GM21360 (cell line): ENCODE results near the gene SLC35B1.

Experiments
- ATAC-seq: cut with Tn5 transposase; IDR thresholded peaks from one replicate; pipeline ENCODE4 v1.9.1; 2021; ENCODE audit warnings: mild to moderate bottlenecking, moderate library complexity; ENCODE audit not compliant: unreplicated experiment

The SLC35B1 gene, protein sequence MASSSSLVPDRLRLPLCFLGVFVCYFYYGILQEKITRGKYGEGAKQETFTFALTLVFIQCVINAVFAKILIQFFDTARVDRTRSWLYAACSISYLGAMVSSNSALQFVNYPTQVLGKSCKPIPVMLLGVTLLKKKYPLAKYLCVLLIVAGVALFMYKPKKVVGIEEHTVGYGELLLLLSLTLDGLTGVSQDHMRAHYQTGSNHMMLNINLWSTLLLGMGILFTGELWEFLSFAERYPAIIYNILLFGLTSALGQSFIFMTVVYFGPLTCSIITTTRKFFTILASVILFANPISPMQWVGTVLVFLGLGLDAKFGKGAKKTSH

GRCh38 chr17:49707608-49708514 is at the start of gene SLC35B1:
TSS of gene SLC35B1 (minus strand) at chr17:49707964. CDS start at chr17:49707833, 131 bp downstream.
- ATAC-seq, result peak; percentile 85

DNA sequence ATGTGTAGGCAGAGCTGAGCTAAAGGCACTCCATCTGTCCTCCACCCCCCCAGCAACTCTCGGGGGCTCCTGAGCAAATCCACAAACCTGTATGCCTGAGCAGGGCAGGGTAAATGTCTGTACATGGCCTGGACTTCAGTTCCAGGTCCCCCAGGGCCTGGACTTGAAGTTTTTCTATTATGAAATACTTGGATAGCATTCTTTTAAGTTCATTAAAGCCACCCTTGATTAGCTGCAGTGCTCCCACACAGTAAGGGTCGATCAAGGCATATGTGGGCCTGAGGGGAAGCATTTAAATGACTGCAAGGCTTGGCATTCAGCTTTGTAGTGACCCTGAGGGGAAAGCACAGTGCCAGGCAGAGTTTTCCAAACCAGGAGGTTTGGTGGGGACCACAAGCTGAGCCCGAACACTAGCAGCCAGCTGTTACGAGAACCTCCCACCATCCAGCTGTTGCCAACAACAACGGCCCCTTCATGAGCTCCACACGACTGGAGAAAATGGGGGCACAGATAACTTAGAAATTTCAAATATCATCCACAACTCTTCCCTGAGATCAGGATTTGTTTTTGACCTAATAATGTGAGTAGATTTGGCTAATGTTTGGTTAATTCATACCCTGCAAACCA is 49.5 kb upstream of the SLC35B1 start:
- no peak for ATAC-seq

DNA sequence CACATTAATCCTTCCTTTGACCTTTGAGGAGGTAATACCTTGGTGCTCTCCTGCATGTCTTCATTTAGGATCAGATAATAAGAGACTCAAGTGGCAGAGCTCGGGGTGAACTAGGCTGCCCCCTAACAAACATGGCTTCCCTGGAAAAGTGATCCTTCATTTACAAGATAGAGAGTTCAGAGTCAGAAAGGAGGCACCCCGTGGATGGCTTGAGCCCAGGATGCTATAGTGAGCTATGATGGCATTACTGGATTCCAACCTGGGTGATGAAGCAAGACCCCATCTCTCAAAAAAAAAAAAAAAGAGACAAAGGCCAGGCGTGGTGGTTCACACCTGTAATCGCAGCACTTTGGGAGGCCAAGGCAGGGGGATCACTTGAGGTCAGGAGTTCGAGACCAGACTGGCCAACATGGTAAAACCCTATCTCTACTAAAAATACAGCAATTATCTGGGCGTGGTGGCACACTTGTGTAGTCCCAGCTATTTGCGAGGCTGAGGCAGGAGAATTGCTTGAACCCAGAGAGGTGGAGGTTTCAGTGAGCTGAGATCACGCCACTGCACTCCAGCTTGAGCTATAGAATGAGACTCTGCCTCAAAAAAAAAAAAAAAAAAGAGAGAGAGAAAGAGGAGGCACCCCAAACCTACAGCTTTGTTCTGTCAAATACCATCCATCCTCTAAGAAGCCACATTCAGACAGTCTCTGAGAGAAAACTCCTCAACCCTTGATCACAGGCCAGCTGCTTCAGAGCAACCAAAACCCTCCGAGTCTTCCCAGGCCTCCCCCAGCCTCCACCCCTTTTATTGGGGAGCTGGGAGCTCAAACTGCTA is 48.8 kb upstream of the SLC35B1 start:
- no peak for ATAC-seq

- ATAC-seq, result no peak
Observed at GRCh38 chr17:49755663-49756283, 48.0 kb upstream of the SLC35B1 start.

- ATAC-seq, result no peak
Observed at GRCh38 chr17:49753959-49754391, 46.2 kb upstream of the SLC35B1 start.

GRCh38 chr17:49752508-49752907 is 44.7 kb upstream of the SLC35B1 start:
- no peak for ATAC-seq

GRCh38 chr17:49749730-49750129 is 42.0 kb upstream of the SLC35B1 start:
- no peak for ATAC-seq

DNA sequence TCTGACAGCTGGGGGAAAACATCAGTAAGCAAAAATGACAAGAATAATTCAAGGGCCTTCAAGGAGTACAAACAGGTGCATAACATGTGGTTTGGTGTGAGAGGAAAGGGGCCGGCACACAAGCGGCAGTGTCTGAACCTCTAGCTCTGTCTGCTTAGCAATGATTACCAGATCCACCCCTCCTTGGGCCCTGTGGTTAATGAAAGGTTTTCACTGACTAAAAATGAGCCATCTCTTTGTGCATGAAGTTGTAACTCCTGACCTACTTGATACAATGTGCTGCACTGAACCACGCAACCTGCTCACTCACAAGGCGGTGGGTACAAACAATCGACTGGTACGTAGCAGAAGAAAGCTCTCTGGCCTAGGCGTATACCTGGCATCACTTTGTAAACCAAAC is 41.0 kb upstream of the SLC35B1 start:
- ATAC-seq, result peak; percentile 72

DNA sequence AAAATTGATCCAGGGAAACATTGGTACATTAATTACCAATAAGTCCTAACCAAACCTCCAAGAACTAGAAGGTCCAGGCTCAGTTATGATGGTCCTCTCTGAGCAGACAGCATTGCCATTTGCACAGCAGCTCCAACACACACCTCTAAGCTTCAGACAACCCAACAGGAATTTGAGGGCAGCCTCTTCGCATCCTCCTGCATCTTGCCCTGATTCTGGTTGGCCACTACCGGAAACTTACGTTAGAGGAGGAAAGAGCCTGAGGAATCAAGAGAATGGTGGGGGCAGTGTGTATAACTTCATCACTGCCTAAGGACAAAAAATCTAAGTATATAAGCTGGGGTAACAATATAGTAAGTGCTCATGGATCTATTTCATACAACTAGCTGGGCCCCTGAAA is 40.5 kb upstream of the SLC35B1 start:
- ATAC-seq, result no peak

- no peak for ATAC-seq
Observed at GRCh38 chr17:49747632-49748031, 39.9 kb upstream of the SLC35B1 start.

DNA sequence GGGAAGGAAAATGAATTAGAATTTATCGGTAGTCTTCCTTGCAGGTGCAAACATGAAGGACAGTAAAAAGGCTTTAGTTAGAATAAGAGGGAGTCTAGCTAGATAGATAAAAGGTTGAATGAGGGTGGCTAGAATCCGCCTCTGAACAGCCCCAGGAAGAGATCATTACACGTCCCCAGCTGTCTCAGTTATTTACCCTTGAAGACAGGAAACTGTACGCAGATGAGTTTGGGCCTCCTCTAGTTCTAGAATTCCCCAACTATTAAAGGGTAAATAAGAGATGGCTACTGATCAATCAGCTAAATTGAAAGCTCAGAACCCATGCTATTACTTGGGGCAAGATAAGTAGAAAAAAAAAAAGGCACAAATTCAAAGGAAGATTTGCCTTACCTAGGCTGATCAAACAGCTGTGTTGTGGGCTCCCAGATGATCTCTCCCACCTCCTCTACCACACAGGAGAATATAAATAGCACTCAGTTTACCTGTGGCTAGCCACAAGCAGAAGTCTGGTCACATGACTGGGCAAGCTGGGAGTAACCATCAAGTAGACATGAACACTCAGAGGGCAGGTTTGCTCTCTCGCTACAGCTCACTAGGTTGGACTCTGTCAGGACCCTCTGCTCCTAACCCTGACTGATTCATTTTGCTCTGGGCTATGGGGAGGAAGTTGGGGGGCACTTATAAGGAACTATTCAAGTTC is 39.2 kb upstream of the SLC35B1 start:
- peak; percentile 43 for ATAC-seq

GRCh38 chr17:49745175-49746139 is 37.7 kb upstream of the SLC35B1 start:
- no peak for ATAC-seq

DNA sequence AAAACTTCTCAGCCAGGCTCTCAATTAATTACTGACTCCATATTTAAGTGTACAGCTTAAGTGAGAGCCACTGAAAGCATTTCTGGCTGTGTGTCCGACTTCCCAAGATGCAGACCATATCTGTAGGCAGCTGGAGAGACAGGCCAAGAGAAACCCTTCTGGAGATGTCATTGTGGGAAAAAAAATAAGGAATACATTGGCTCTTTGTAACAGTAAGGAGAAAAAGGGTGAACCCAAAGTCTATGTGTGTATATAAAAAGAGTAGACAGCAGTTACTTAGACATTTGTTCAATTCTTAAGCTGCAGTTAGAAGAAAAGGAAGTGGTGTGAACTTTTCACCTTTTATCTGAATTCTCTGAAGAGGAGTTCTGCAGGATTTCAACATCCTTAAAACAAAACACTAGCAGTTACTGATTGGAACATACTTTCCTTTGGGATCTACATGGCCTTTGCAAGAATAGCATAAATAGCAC is 34.4 kb upstream of the SLC35B1 start:
- ATAC-seq, result no peak

GRCh38 chr17:49741692-49742076 is 33.9 kb upstream of the SLC35B1 start:
- ATAC-seq, result no peak

DNA sequence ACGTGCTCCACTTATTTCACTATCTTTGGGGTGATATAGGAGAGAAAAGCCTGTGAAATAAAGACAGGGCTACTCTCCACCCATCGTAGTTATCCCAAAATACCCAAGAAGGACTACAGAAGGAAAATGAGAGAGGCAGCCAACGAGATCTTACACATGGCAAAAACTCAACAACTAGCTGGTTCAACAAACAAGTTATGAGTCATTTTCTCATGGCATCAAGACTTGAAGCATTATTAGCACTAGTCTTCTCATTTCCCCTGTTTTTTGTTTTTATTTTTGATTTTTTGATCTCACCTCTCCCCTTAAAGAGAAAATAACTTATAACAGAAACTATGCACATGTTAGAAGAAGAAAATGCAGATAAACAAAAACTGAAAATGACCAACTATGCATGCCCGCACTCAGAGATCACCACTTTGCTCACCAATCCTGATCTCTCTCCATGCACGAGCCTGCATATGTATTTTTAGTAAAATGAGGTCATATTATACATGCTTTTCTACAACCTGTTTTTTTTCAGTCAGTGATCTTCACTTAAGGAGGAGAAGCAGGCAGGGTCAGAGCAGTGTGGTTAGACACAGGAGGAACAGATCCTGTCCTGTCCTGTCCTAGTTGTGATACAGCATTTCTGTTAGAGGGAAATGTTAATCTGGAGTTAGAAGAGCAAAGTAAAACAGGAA is 33.4 kb upstream of the SLC35B1 start:
- ATAC-seq, result peak; percentile 41

- no peak for ATAC-seq
Observed at GRCh38 chr17:49739641-49740271, 32.0 kb upstream of the SLC35B1 start.

GRCh38 chr17:49738456-49739163 is 30.8 kb upstream of the SLC35B1 start:
- no peak for ATAC-seq
